Neuronal stem cell (in vitro differentiated cells): ENCODE data around the gene DIO3.

Experiments
- DNase-seq: peaks from one replicate; pipeline ENCODE4 v3.0.0-alpha.2; 2013; ENCODE audit warnings: low spot score
- H2AFZ ChIP-seq: one replicate; pipeline ENCODE4 v1.6.1; 2013; ENCODE audit warnings: mild to moderate bottlenecking, low read length, inconsistent platforms
- H2AK5ac ChIP-seq: 2 replicates; pipeline ENCODE4 v1.6.1; 2013; ENCODE audit warnings: low read depth, mild to moderate bottlenecking, inconsistent platforms, low read length, moderate library complexity, mixed read lengths
- H2BK120ac ChIP-seq: 2 replicates; pipeline ENCODE4 v1.6.1; 2013; ENCODE audit warnings: low read depth, mild to moderate bottlenecking, inconsistent platforms, low read length, moderate library complexity, mixed read lengths
- H2BK12ac ChIP-seq: one replicate; pipeline ENCODE4 v1.6.1; 2013; ENCODE audit warnings: low read length, inconsistent platforms
- H2BK15ac ChIP-seq: 2 replicates; pipeline ENCODE4 v1.6.1; 2013; ENCODE audit warnings: mild to moderate bottlenecking, low read length, inconsistent platforms, mixed read lengths
- H2BK5ac ChIP-seq: one replicate; pipeline ENCODE4 v1.6.1; 2013; ENCODE audit warnings: inconsistent platforms, mild to moderate bottlenecking, low read length, moderate library complexity
- H3K14ac ChIP-seq: one replicate; pipeline ENCODE4 v1.6.1; 2013; ENCODE audit warnings: low read length, inconsistent platforms
- H3K18ac ChIP-seq: 2 replicates; pipeline ENCODE4 v1.6.1; 2013; ENCODE audit warnings: low read length, inconsistent platforms
- H3K23ac ChIP-seq: 2 replicates; pipeline ENCODE4 v1.6.1; 2013; ENCODE audit warnings: low read depth, mild to moderate bottlenecking, mixed read lengths, low read length, inconsistent platforms; ENCODE audit not compliant: poor library complexity
- H3K27ac ChIP-seq: replicated peaks from 3 replicates; pipeline ENCODE4 v1.5.1; 2013; ENCODE audit warnings: low read length, inconsistent platforms
- H3K27me3 ChIP-seq, 3 experiments: 2 replicates each; pipeline ENCODE4 v1.6.1; 2013; ENCODE audit warnings: low read length in 3 of 3, mild to moderate bottlenecking in 2 of 3, inconsistent platforms in 1 of 3, low read depth in 1 of 3, mixed read lengths in 1 of 3, moderate library complexity in 1 of 3; ENCODE audit not compliant: control insufficient read depth in 3 of 3, insufficient read depth in 3 of 3
- H3K36me3 ChIP-seq, 2 donors: replicated peaks in 1 of 2; 2 replicates each; pipeline ENCODE4 v1.6.1; 2013; ENCODE audit warnings: low read length in 2 of 2; ENCODE audit not compliant: control insufficient read depth in 2 of 2, insufficient read depth in 2 of 2
- H3K4ac ChIP-seq: 2 replicates; pipeline ENCODE4 v1.6.1; 2013; ENCODE audit warnings: inconsistent platforms, mild to moderate bottlenecking, low read length, moderate library complexity
- H3K4me1 ChIP-seq, 2 donors: 1 replicate in 1 of 2; 2 replicates in 1 of 2; pipeline ENCODE4 v1.6.1; 2013; ENCODE audit warnings: low read length in 2 of 2, low read depth in 1 of 2; ENCODE audit not compliant: control insufficient read depth in 2 of 2, insufficient read depth in 1 of 2
- H3K4me2 ChIP-seq: one replicate; pipeline ENCODE4 v1.6.1; 2013; ENCODE audit warnings: mild to moderate bottlenecking, low read length, inconsistent platforms; ENCODE audit not compliant: insufficient read depth, poor library complexity, severe bottlenecking
- H3K4me3 ChIP-seq, 2 donors: 2 replicates each; pipeline ENCODE4 v1.5.1; 2013; ENCODE audit warnings: low read length in 2 of 2, mild to moderate bottlenecking in 2 of 2, inconsistent platforms in 1 of 2, moderate library complexity in 1 of 2
- H3K79me1 ChIP-seq: one replicate; pipeline ENCODE4 v1.6.1; 2013; ENCODE audit warnings: low read depth, mild to moderate bottlenecking, inconsistent platforms, low read length, moderate library complexity
- H3K9ac ChIP-seq: one replicate; pipeline ENCODE4 v1.6.1; 2013; ENCODE audit warnings: mild to moderate bottlenecking, low read depth, low read length, inconsistent platforms; ENCODE audit not compliant: poor library complexity
- H3K9me3 ChIP-seq, 2 donors: replicated peaks in 1 of 2; 2 replicates each; pipeline versions ENCODE3 to v1.6.1; 2013; ENCODE audit warnings: low read length in 2 of 2, mild to moderate bottlenecking in 2 of 2, inconsistent platforms in 1 of 2, low read depth in 1 of 2, mixed read lengths in 1 of 2, moderate library complexity in 1 of 2; ENCODE audit not compliant: control insufficient read depth in 2 of 2, insufficient read depth in 1 of 2
- H4K8ac ChIP-seq: one replicate; pipeline ENCODE4 v1.6.1; 2013; ENCODE audit warnings: low read depth, mild to moderate bottlenecking, inconsistent platforms, low read length, moderate library complexity
- H4K91ac ChIP-seq: one replicate; pipeline ENCODE4 v1.6.1; 2013; ENCODE audit warnings: low read length, low read depth, mild to moderate bottlenecking, inconsistent platforms; ENCODE audit not compliant: poor library complexity
- WGBS, 2 donors: extraction: QIAGEN DNeasy Blood & Tissue Kit; methylation state at CpG; one replicate each; pipeline ENCODE4 v1.1.7; 2013; ENCODE audit warnings: missing lambda C conversion rate in 2 of 2, mixed read lengths in 1 of 2; ENCODE audit not compliant: insufficient read length in 2 of 2, insufficient replicate concordance in 1 of 2; ENCODE audit errors: extremely low coverage in 2 of 2; 5-methylcytosine and 5-hydroxymethylcytosine counted together

The DIO3 gene

GRCh38 chr14:101562659-101563351, 1.5 kb downstream of the DIO3 start:
- peak overlapping the region; percentile 26 for H3K23ac ChIP-seq
- no peak overlapping the region for H2AFZ ChIP-seq
- no peak overlapping the region for H4K91ac ChIP-seq
- H3K27ac ChIP-seq = no peak overlapping the region
- no peak overlapping the region for H4K8ac ChIP-seq
- H3K9me3 ChIP-seq = peaks cover 12 to 13% of the 10 kb centered on the region in 2 donors
- WGBS, 2 donors = no CpG with 5 or more reads among the region's 23 CpGs
- no peaks in the 10 kb centered on the region for H3K36me3 ChIP-seq
- H3K18ac ChIP-seq = peak overlapping the region; percentile 11
- H2AK5ac ChIP-seq = no peak overlapping the region
- DNase-seq = no peak
- H2BK5ac ChIP-seq = peak overlapping the region; percentile 56
- H3K4me1 ChIP-seq = peaks cover 10 to 17% of the 10 kb centered on the region in 2 donors
- H3K4ac ChIP-seq = no peak overlapping the region
- H3K27me3 ChIP-seq = peaks cover 46 to 91% (median 89%) of the 10 kb centered on the region in 3 experiments
- no peak overlapping the region for H2BK12ac ChIP-seq
- H2BK15ac ChIP-seq = no peak overlapping the region
- H2BK120ac ChIP-seq = no peak overlapping the region
- peak overlapping the region in 1 of 2 donors; percentile 24 for H3K4me3 ChIP-seq
- no peak overlapping the region for H3K4me2 ChIP-seq
- peaks cover 8% of the 10 kb centered on the region for H3K79me1 ChIP-seq
- H3K9ac ChIP-seq = no peak overlapping the region
- no peak overlapping the region for H3K14ac ChIP-seq

GRCh38 chr14:101563352-101563653, 2.0 kb downstream of the DIO3 start:
- H3K36me3 ChIP-seq = no peaks in the 10 kb centered on the region
- no peak overlapping the region for H3K4ac ChIP-seq
- peak overlapping the region; percentile 56 for H2BK5ac ChIP-seq
- peak overlapping the region; percentile 9 to 62 for H3K4me3 ChIP-seq
- H3K14ac ChIP-seq = peak overlapping the region; percentile 84
- H3K27me3 ChIP-seq = peaks cover 46 to 89% (median 89%) of the 10 kb centered on the region in 3 experiments
- H2AFZ ChIP-seq = peak overlapping the region; percentile 86
- no peak overlapping the region for H2BK120ac ChIP-seq
- no peak overlapping the region for H2BK15ac ChIP-seq
- H3K9me3 ChIP-seq = peaks cover 12 to 13% of the 10 kb centered on the region in 2 donors
- no peak overlapping the region for H3K27ac ChIP-seq
- no CpG with 5 or more reads among the region's 13 CpGs for WGBS, 2 donors
- peak overlapping the region; percentile 85 for H2AK5ac ChIP-seq
- DNase-seq = no peak
- H3K4me2 ChIP-seq = peak overlapping the region; percentile 82
- H3K23ac ChIP-seq = peak overlapping the region; percentile 71
- H3K18ac ChIP-seq = peak overlapping the region; percentile 91
- no peak overlapping the region for H3K9ac ChIP-seq
- no peak overlapping the region for H4K91ac ChIP-seq
- no peak overlapping the region for H4K8ac ChIP-seq
- peaks cover 10 to 17% of the 10 kb centered on the region in 2 donors for H3K4me1 ChIP-seq
- peaks cover 8% of the 10 kb centered on the region for H3K79me1 ChIP-seq
- no peak overlapping the region for H2BK12ac ChIP-seq

- H3K4me3 ChIP-seq = peak overlapping the region; percentile 9 to 62
- no peaks in the 10 kb centered on the region for H3K36me3 ChIP-seq
- H3K79me1 ChIP-seq = peaks cover 8% of the 10 kb centered on the region
- peak overlapping the region; percentile 78 for H2BK15ac ChIP-seq
- no peak overlapping the region for H4K8ac ChIP-seq
- no peak overlapping the region for H3K4ac ChIP-seq
- no peak overlapping the region for H4K91ac ChIP-seq
- peak overlapping the region; percentile 37 for H3K9ac ChIP-seq
- peak overlapping the region; percentile 91 for H3K18ac ChIP-seq
- peak overlapping the region; percentile 56 for H2BK5ac ChIP-seq
- H2AFZ ChIP-seq = peak overlapping the region; percentile 86
- no CpG with 5 or more reads among the region's 54 CpGs for WGBS, 2 donors
- H3K23ac ChIP-seq = peak overlapping the region; percentile 71
- peak overlapping the region; percentile 46 for H2BK12ac ChIP-seq
- peaks cover 12 to 13% of the 10 kb centered on the region in 2 donors for H3K9me3 ChIP-seq
- H3K27ac ChIP-seq = no peak overlapping the region
- H3K27me3 ChIP-seq = peaks cover 46 to 89% (median 84%) of the 10 kb centered on the region in 3 experiments
- DNase-seq = no peak
- peak overlapping the region; percentile 82 for H3K4me2 ChIP-seq
- H3K4me1 ChIP-seq = peaks cover 6 to 15% of the 10 kb centered on the region in 2 donors
- peak overlapping the region; percentile 84 for H3K14ac ChIP-seq
- no peak overlapping the region for H2BK120ac ChIP-seq
- peak overlapping the region; percentile 85 for H2AK5ac ChIP-seq
These were observed 2.6 kb downstream of the DIO3 start for GRCh38 chr14:101563654-101564443.

GRCh38 chr14:101564444-101564776, 3.1 kb downstream of the DIO3 start:
- peak overlapping the region; percentile 91 for H3K18ac ChIP-seq
- H2AFZ ChIP-seq = peak overlapping the region; percentile 86
- H3K79me1 ChIP-seq = peaks cover 5% of the 10 kb centered on the region
- H2BK120ac ChIP-seq = no peak overlapping the region
- no peak overlapping the region for H2BK5ac ChIP-seq
- H4K91ac ChIP-seq = no peak overlapping the region
- H2BK15ac ChIP-seq = peak overlapping the region; percentile 78
- no peak for DNase-seq
- H4K8ac ChIP-seq = no peak overlapping the region
- WGBS, 2 donors = no CpG with 5 or more reads among the region's 21 CpGs
- H3K27me3 ChIP-seq = peaks cover 43 to 85% (median 78%) of the 10 kb centered on the region in 3 experiments
- no peak overlapping the region for H3K27ac ChIP-seq
- H3K4me1 ChIP-seq = peaks cover 6 to 15% of the 10 kb centered on the region in 2 donors
- H3K9me3 ChIP-seq = peaks cover 12 to 13% of the 10 kb centered on the region in 2 donors
- peak overlapping the region; percentile 46 for H2BK12ac ChIP-seq
- H3K23ac ChIP-seq = peak overlapping the region; percentile 71
- peak overlapping the region; percentile 43 for H3K14ac ChIP-seq
- H3K4ac ChIP-seq = no peak overlapping the region
- no peaks in the 10 kb centered on the region for H3K36me3 ChIP-seq
- H3K9ac ChIP-seq = peak overlapping the region; percentile 37
- H3K4me3 ChIP-seq = peak overlapping the region in 1 of 2 donors; percentile 48
- peak overlapping the region; percentile 82 for H3K4me2 ChIP-seq
- H2AK5ac ChIP-seq = peak overlapping the region; percentile 45
